Keratinocyte (primary cell): ENCODE measurements around the gene PCYOX1L. TPM values are rescaled to one million over a fixed set of nuclear protein-coding genes. Genes with fewer than 3 reads are reported as not detected.

Experiments
- DNase-seq: peaks from one replicate; pipeline ENCODE4 v3.0.0-alpha.2; 2011; ENCODE audit warnings: low read depth, missing footprints, low spot score
- FAIRE-seq: peaks from 2 replicates; lab custom pipeline; 2011; peaks lifted over from hg19 to GRCh38; lab: Jason Lieb, UNC
- H2AFZ ChIP-seq: 2 replicates; pipeline ENCODE4 v1.6.0; 2012; ENCODE audit warnings: low read length, control low read depth, inconsistent platforms; ENCODE audit not compliant: control insufficient read depth
- H3K27ac ChIP-seq: 2 replicates; pipeline ENCODE4 v1.5.1; 2011; ENCODE audit warnings: low read length; ENCODE audit not compliant: control insufficient read depth, insufficient read depth
- H3K27me3 ChIP-seq: 3 replicates; pipeline ENCODE4 v1.6.0; 2011; ENCODE audit warnings: low read length; ENCODE audit not compliant: control insufficient read depth, insufficient read depth; ENCODE audit errors: extremely low read depth
- H3K36me3 ChIP-seq, 2 experiments: 2 replicates in 1 of 2; 3 replicates in 1 of 2; pipeline ENCODE4 v1.5.1; 2011; ENCODE audit warnings: low read length in 2 of 2, mild to moderate bottlenecking in 1 of 2; ENCODE audit not compliant: control insufficient read depth in 2 of 2, insufficient read depth in 2 of 2; ENCODE audit errors: extremely low read depth in 1 of 2
- H3K4me1 ChIP-seq: 3 replicates; pipeline ENCODE4 v1.5.1; 2011; ENCODE audit warnings: low read length; ENCODE audit not compliant: control insufficient read depth, insufficient read depth; ENCODE audit errors: extremely low read depth
- H3K4me2 ChIP-seq: 3 replicates; pipeline ENCODE4 v1.6.0; 2011; ENCODE audit warnings: low read depth, low read length; ENCODE audit not compliant: control insufficient read depth, insufficient read depth; ENCODE audit errors: extremely low read depth
- H3K4me3 ChIP-seq, 3 experiments: fragments of 200-600 bp in 1 of 3; sonication (generic) in 1 of 3; 2 replicates in 2 of 3; 3 replicates in 1 of 3; pipeline ENCODE4 v1.5.1; 2011 to 2016; ENCODE audit warnings: low read length in 3 of 3, mild to moderate bottlenecking in 3 of 3, control low read depth in 2 of 3, inconsistent platforms in 1 of 3, low read depth in 1 of 3, mixed read lengths in 1 of 3, mixed run types in 1 of 3, moderate library complexity in 1 of 3; ENCODE audit not compliant: control insufficient read depth in 2 of 3, insufficient read depth in 2 of 3; ENCODE audit errors: extremely low read depth in 1 of 3
- H3K79me2 ChIP-seq: 2 replicates; pipeline ENCODE4 v1.6.0; 2012; ENCODE audit warnings: low read length; ENCODE audit not compliant: control insufficient read depth, insufficient read depth
- H3K9ac ChIP-seq: 3 replicates; pipeline ENCODE4 v1.6.0; 2011; ENCODE audit warnings: low read length; ENCODE audit not compliant: control insufficient read depth, insufficient read depth; ENCODE audit errors: extremely low read depth
- H3K9me1 ChIP-seq: 3 replicates; pipeline ENCODE4 v1.6.0; 2011; ENCODE audit warnings: low read length; ENCODE audit not compliant: control insufficient read depth, insufficient read depth; ENCODE audit errors: extremely low read depth
- H3K9me3 ChIP-seq: 2 replicates; pipeline ENCODE4 v1.5.1; 2012; ENCODE audit warnings: low read depth, low read length; ENCODE audit not compliant: control insufficient read depth
- H4K20me1 ChIP-seq: 3 replicates; pipeline ENCODE4 v1.6.0; 2011; ENCODE audit warnings: low read length; ENCODE audit not compliant: control insufficient read depth, insufficient read depth; ENCODE audit errors: extremely low read depth
- CTCF ChIP-seq, 3 experiments: IDR thresholded peaks in 1 of 3; conservative IDR thresholded peaks in 1 of 3; optimal IDR thresholded peaks in 1 of 3; 2 replicates in 2 of 3; 3 replicates in 1 of 3; pipeline versions ENCODE3 to v1.5.1; 2011; ENCODE audit warnings: low read length in 3 of 3, mild to moderate bottlenecking in 3 of 3, moderate library complexity in 2 of 3, control low read depth in 1 of 3, inconsistent platforms in 1 of 3; ENCODE audit not compliant: insufficient read depth in 2 of 3; ENCODE audit errors: extremely low read depth in 1 of 3
- EZH2 ChIP-seq: IDR thresholded peaks from one replicate; pipeline ENCODE4 v1.6.1; 2012; ENCODE audit warnings: inconsistent platforms, mild to moderate bottlenecking, low read length, moderate library complexity
- dilution Hi-C: fragments of 300-500 bp; cut with MboI; formaldehyde crosslinking; loops from one replicate; pipeline ENCODE4 v1.7.0; 2020; ENCODE audit warnings: low sequenced_read_pairs; ENCODE audit not compliant: extremely low pct_ligation_motif_present
- polyA plus RNA-seq, 5 experiments: library from polyadenylated mRNA; depleted of rRNA in 3 of 5; stranded (reverse) in 3 of 5; stranded (forward) in 1 of 5; unstranded in 1 of 5; fragments of >200 nt; gene quantifications; 1 replicate in 1 of 5; 2 replicates in 3 of 5; 3 replicates in 1 of 5; pipeline versions ENCODE4 v1.2.1 to v1.2.3, GENCODE V29; 2011 to 2012; ENCODE audit warnings: missing spikeins in 2 of 5, low read depth in 1 of 5, low replicate concordance in 1 of 5

Gene PCYOX1L
- polyA plus RNA-seq, 1 donor (not counting 4 experiments of a cell fraction or from before 2014, with no cell fraction given), result 9.5 TPM

GRCh38 chr5:149412783-149413476 is 55.1 kb downstream of the PCYOX1L start:
- Histone ChIP-seq H3K9ac (no peak overlapping the region), H3K4me1 (no peaks in the 10 kb centered on the region), H3K9me1 (no peaks in the 10 kb centered on the region), H3K27me3 (peaks cover 3% of the 10 kb centered on the region), H3K79me2 (no peaks in the 10 kb centered on the region), H2AFZ (no peak overlapping the region), H3K27ac (no peak overlapping the region), H3K4me3 (no peak overlapping the region), H3K36me3 (no peaks in the 10 kb centered on the region), H3K4me2 (no peak overlapping the region), H4K20me1 (no peaks in the 10 kb centered on the region), H3K9me3 (no peaks in the 10 kb centered on the region)
- DNase-seq (no peak), FAIRE-seq (no peak)
- TF ChIP-seq CTCF (optimal IDR thresholded peaks at IDR 0.05 in 1 of 3, IDR thresholded peaks at IDR 0.05 in 1 of 3, conservative IDR thresholded peaks at IDR 0.05 in 1 of 3; ENCODE audit: extremely low read depth in 1 of 3, insufficient read depth in 2 of 3, low read length in 3 of 3) (no peak), EZH2 (no peak)
- dilution Hi-C loops, result no loop called here

- Histone ChIP-seq H4K20me1 (no peaks in the 10 kb centered on the region), H3K4me3 (no peak overlapping the region), H3K79me2 (no peaks in the 10 kb centered on the region), H3K9me3 (no peaks in the 10 kb centered on the region), H3K27me3 (peaks cover 3% of the 10 kb centered on the region), H3K4me2 (no peak overlapping the region), H3K9me1 (no peaks in the 10 kb centered on the region), H3K9ac (no peak overlapping the region), H3K27ac (no peak overlapping the region), H3K36me3 (no peaks in the 10 kb centered on the region), H3K4me1 (no peaks in the 10 kb centered on the region), H2AFZ (no peak overlapping the region)
- TF ChIP-seq CTCF (optimal IDR thresholded peaks at IDR 0.05 in 1 of 3, IDR thresholded peaks at IDR 0.05 in 1 of 3, conservative IDR thresholded peaks at IDR 0.05 in 1 of 3; ENCODE audit: extremely low read depth in 1 of 3, insufficient read depth in 2 of 3, low read length in 3 of 3) (no peak), EZH2 (no peak)
- FAIRE-seq (no peak), DNase-seq (no peak)
- dilution Hi-C loops, result no loop called here
Measured at GRCh38 chr5:149413477-149414210, 55.8 kb downstream of the PCYOX1L start.
